Cerebellar nuclear complex (tissue), 1 donor: Measurements from ENCODE around the gene TSEN15.
"Not testable (repeated sequence)": the region's sequence is repeated elsewhere in the genome, so short reads cannot be mapped to it uniquely, and the experiment has no call there.

ENCODE experiments used
- DNase-seq, 2 experiments: peaks; one replicate each; lab custom pipeline; 2025; lab: John Stamatoyannopoulos, UW

TSEN15 gene

GRCh38 chr1:184031409-184032107 is 20.0 kb upstream of the TSEN15 start:
- no peak for DNase-seq

GRCh38 chr1:184032306-184032929 is 19.1 kb upstream of the TSEN15 start:
- DNase-seq: no peak

- no peak for DNase-seq
These were observed 18.6 kb upstream of the TSEN15 start for GRCh38 chr1:184032930-184033418.

- no peak for DNase-seq
These were observed 17.8 kb upstream of the TSEN15 start for GRCh38 chr1:184033711-184034167.

- no peak for DNase-seq
These were observed 16.7 kb upstream of the TSEN15 start for GRCh38 chr1:184034761-184035379.

- no peak for DNase-seq
These were observed 15.6 kb upstream of the TSEN15 start for GRCh38 chr1:184035719-184036516.

- peak in 1 of 2 experiments; percentile 17 for DNase-seq
These were observed 15.0 kb upstream of the TSEN15 start for GRCh38 chr1:184036517-184036949.

- no peak for DNase-seq
These were observed 13.5 kb upstream of the TSEN15 start for GRCh38 chr1:184037849-184038591.

- DNase-seq: no peak
These were observed 12.4 kb upstream of the TSEN15 start for GRCh38 chr1:184039126-184039525.

GRCh38 chr1:184041731-184042130 is 9.8 kb upstream of the TSEN15 start:
- no peak for DNase-seq

GRCh38 chr1:184043315-184043714 is 8.2 kb upstream of the TSEN15 start:
- not testable (repeated sequence) for DNase-seq

GRCh38 chr1:184044603-184045376 is 6.7 kb upstream of the TSEN15 start:
- DNase-seq: no peak

- not testable (repeated sequence) for DNase-seq
These were observed 4.0 kb upstream of the TSEN15 start for GRCh38 chr1:184047541-184047940.

- no peak for DNase-seq
These were observed 2.8 kb upstream of the TSEN15 start for GRCh38 chr1:184048561-184049240.

- DNase-seq: no peak
These were observed 2.2 kb upstream of the TSEN15 start for GRCh38 chr1:184049291-184049690.

- no peak for DNase-seq
These were observed 1.6 kb upstream of the TSEN15 start for GRCh38 chr1:184049836-184050468.

- DNase-seq: no peak
These were observed 894 bp upstream of the TSEN15 start for GRCh38 chr1:184050636-184051035.

GRCh38 chr1:184051138-184051484 is 419 bp upstream of the TSEN15 start:
- peak in 1 of 2 experiments; percentile 9 for DNase-seq

- no peak for DNase-seq
These were observed 647 bp downstream of the TSEN15 start for GRCh38 chr1:184052194-184052559.

GRCh38 chr1:184052750-184053149 is 1.2 kb downstream of the TSEN15 start:
- DNase-seq: no peak
